ENCODE results near the gene CNEP1R1. TPM values are rescaled to one million over a fixed set of nuclear protein-coding genes. Genes with fewer than 3 reads are reported as not detected.

Gene CNEP1R1
- total and polyA plus RNA-seq, 2 donors from 2014 or later = 9.4 to 19.4 TPM

- TF ChIP-seq CTCF (IDR thresholded peaks at IDR 0.05; ENCODE audit: borderline replicate concordance, extremely low read depth, insufficient read depth) = no peak
- H3K9ac ChIP-seq (ENCODE audit: low read length in 3 of 3) = no peak overlapping the region
- H3K4me3 ChIP-seq (ENCODE audit: low read length in 3 of 3) = no peak overlapping the region
- no peak overlapping the region for H3K27ac ChIP-seq (ENCODE audit: low read depth in 2 of 2, low read length in 2 of 2)
- peaks cover 4 to 27% (median 14%) of the 10 kb centered on the region in 3 donors for H3K36me3 ChIP-seq (ENCODE audit: control insufficient read depth in 2 of 3, insufficient read depth in 3 of 3, low read length in 3 of 3)
- no peaks in the 10 kb centered on the region for H3K27me3 ChIP-seq (ENCODE audit: control insufficient read depth, insufficient read depth, low read length)
- DNase-seq (no peak), FAIRE-seq (no peak)
- H3K4me1 ChIP-seq (ENCODE audit: control insufficient read depth in 2 of 3, insufficient read depth in 2 of 3, low read depth in 1 of 3, low read length in 3 of 3) = no peaks in the 10 kb centered on the region
- intact Hi-C loops (cut with DNase I) = no loop called here
- H3K9me3 ChIP-seq (ENCODE audit: control insufficient read depth in 2 of 3, insufficient read depth in 1 of 3, low read length in 3 of 3) = no peaks in the 10 kb centered on the region
Measured at GRCh38 chr16:50036426-50036825, 11.4 kb downstream of the CNEP1R1 start.

GRCh38 chr16:50037662-50038220 lies 12.7 kb downstream of the CNEP1R1 start:
- Histone ChIP-seq H3K36me3 (ENCODE audit: control insufficient read depth in 2 of 3, insufficient read depth in 3 of 3, low read length in 3 of 3) (peaks cover 0 to 17% (median 10%) of the 10 kb centered on the region in 3 donors), H3K4me1 (ENCODE audit: control insufficient read depth in 2 of 3, insufficient read depth in 2 of 3, low read depth in 1 of 3, low read length in 3 of 3) (no peaks in the 10 kb centered on the region), H3K9ac (ENCODE audit: low read length in 3 of 3) (no peak overlapping the region), H3K27ac (ENCODE audit: low read depth in 2 of 2, low read length in 2 of 2) (no peak overlapping the region), H3K4me3 (ENCODE audit: low read length in 3 of 3) (no peak overlapping the region), H3K9me3 (ENCODE audit: control insufficient read depth in 2 of 3, insufficient read depth in 1 of 3, low read length in 3 of 3) (no peaks in the 10 kb centered on the region), H3K27me3 (ENCODE audit: control insufficient read depth, insufficient read depth, low read length) (no peaks in the 10 kb centered on the region)
- FAIRE-seq (no peak), DNase-seq (no peak)
- no peak for TF ChIP-seq CTCF (IDR thresholded peaks at IDR 0.05; ENCODE audit: borderline replicate concordance, extremely low read depth, insufficient read depth)
- intact Hi-C loops (cut with DNase I) = no loop called here

GRCh38 chr16:50038286-50038685 lies 13.3 kb downstream of the CNEP1R1 start:
- FAIRE-seq (no peak), DNase-seq (no peak)
- H3K4me3 ChIP-seq (ENCODE audit: low read length in 3 of 3) = no peak overlapping the region
- no peaks in the 10 kb centered on the region for H3K4me1 ChIP-seq (ENCODE audit: control insufficient read depth in 2 of 3, insufficient read depth in 2 of 3, low read depth in 1 of 3, low read length in 3 of 3)
- H3K36me3 ChIP-seq (ENCODE audit: control insufficient read depth in 2 of 3, insufficient read depth in 3 of 3, low read length in 3 of 3) = peaks cover 0 to 17% (median 10%) of the 10 kb centered on the region in 3 donors
- H3K27me3 ChIP-seq (ENCODE audit: control insufficient read depth, insufficient read depth, low read length) = no peaks in the 10 kb centered on the region
- no peak overlapping the region for H3K27ac ChIP-seq (ENCODE audit: low read depth in 2 of 2, low read length in 2 of 2)
- intact Hi-C loops (cut with DNase I) = no loop called here
- no peak for TF ChIP-seq CTCF (IDR thresholded peaks at IDR 0.05; ENCODE audit: borderline replicate concordance, extremely low read depth, insufficient read depth)
- no peaks in the 10 kb centered on the region for H3K9me3 ChIP-seq (ENCODE audit: control insufficient read depth in 2 of 3, insufficient read depth in 1 of 3, low read length in 3 of 3)
- no peak overlapping the region for H3K9ac ChIP-seq (ENCODE audit: low read length in 3 of 3)

Data from kidney (tissue), 14 donors.